GM15510 (cell line): ENCODE measurements around the gene FDCSP.

Source experiments
- POLR2A ChIP-seq: IDR thresholded peaks from 3 replicates; pipeline ENCODE4 v1.6.1; 2011; ENCODE audit warnings: borderline replicate concordance; ENCODE audit not compliant: insufficient read length; ENCODE audit errors: extremely low read depth

FDCSP gene

DNA sequence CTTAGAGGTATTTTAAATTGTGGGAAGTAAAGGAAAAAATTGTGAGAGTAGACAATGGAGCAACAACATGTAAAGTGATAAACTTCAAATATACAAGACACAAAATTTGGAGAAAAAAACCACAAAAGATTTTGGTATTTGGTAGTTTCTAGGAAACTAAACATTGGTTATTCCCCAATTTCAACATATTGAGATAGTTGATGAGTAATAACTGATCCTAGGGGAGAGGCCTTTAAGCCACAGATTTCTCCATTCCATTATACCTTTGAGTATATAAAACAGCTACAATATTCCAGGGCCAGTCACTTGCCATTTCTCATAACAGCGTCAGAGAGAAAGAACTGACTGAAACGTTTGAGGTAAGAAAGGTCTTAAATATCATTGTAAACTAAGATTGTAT is at the start of gene FDCSP:
Gene FDCSP (plus strand): TSS at position 301 of the 400 bp plus-strand sequence. CDS start 5,071 bp downstream, outside the sequence.
- no peak for TF ChIP-seq POLR2A

DNA sequence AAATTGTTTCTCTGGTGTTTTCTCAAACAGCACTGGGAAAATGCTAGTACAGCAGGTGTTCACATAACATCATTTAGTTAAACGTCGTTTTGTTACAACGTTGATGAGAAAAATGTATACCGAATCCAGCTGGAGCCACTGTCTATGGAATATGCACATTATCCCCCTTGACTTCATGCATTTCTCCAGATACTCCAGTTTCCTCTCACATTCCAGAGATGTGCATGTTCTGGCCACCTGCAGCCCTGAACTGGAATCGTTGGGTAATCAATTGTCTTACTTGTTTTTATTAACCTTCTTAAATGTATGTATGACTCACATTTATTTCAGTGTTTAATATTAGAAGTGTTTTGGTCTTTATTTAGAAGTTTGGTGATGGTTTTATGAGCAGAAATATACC is 48.8 kb upstream of the FDCSP start:
- TF ChIP-seq POLR2A: no peak

DNA sequence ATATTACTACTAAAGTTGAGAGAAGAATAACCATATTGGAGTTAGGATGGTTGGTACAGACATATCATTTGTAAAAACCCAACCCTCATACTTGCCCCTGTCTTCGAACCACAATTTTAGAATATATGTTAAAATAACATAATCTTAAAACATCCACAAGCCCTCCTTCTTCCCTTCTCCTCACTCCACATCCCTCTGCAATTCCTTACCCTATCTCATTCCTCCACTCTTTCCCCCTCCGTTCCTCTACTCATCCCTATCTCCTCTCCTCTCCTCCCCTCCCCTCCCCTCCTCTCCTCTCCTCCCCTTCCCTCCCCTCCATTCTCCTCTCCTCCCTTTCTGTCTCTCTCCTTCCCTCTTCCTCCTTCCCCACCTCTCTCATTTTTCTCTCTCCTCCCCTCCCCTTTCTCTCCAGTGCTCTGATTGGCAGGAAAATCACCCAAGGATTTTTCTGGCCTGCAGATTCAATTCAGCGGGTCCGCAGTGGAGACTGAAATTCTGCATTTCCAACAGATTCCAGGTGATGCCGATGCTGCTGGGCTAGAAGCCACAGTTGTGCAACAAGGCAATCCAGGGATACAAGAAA is 47.8 kb upstream of the FDCSP start:
- no peak for TF ChIP-seq POLR2A

DNA sequence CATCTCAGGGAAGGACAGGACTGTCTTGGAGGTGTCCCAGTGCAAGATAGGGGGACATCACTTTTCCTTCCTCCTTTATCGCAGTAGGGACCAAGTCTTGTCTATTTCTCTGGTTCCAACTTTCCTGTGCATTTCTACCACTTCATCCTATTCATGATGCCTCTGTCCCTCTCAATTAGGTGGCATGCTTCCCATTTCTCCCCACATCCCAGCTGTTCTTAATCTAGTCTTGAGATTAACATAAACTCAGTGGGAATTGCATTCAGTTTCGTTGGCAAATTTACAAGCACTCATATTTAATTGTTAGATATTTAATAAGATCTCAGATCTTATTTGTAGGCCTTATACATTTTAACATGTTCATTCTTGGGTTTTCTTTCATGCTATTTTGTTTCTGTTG is 46.1 kb upstream of the FDCSP start:
- no peak for TF ChIP-seq POLR2A

DNA sequence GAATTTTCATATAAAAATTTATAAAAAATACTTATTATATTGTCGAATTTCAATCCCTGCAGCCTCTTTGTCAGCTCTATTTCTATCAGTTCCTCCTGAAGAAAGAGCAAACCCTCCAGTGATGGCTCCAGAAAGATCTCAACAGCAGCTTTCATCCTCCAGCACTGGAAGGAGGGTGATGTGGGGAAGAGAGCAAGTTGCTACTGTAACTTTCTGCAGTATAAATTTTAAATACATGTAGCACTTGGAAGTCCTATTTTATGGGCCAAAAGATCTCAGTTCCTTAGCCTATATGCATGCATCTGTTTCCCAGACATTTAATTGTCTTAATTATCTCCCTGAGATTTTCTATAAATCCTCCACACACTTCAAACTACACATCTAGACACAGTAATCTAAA is 44.1 kb upstream of the FDCSP start:
- TF ChIP-seq POLR2A: no peak

DNA sequence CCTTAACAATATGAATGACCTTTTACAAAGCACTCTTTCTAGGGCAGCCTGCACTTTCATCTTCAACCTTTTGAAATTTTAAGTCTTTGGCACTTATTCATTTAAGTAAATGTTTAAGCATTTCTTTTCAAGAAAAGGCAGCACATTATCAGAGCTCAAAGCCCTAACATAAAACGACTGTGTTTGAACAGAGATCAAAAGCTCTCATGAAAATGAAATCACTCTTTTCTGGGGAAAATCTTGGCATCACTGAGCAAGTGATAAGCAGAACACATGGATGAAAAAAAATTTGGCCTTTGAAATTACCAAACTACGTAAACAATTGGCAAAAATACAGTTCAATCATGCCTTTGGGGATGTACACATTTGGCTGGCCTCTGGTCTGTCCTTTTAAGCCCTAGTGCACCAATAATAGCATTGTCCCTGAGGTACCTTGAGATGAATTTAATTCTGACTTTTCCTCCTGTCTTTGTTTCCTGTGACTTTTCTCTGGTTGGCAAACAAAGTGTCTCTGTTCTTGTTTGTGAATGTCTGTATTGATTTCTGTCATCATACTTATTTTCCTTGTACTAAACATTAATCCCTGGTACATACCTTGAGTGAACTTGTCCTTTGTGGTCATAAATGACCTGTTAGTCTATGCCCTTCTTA is 43.3 kb upstream of the FDCSP start:
- TF ChIP-seq POLR2A: no peak

DNA sequence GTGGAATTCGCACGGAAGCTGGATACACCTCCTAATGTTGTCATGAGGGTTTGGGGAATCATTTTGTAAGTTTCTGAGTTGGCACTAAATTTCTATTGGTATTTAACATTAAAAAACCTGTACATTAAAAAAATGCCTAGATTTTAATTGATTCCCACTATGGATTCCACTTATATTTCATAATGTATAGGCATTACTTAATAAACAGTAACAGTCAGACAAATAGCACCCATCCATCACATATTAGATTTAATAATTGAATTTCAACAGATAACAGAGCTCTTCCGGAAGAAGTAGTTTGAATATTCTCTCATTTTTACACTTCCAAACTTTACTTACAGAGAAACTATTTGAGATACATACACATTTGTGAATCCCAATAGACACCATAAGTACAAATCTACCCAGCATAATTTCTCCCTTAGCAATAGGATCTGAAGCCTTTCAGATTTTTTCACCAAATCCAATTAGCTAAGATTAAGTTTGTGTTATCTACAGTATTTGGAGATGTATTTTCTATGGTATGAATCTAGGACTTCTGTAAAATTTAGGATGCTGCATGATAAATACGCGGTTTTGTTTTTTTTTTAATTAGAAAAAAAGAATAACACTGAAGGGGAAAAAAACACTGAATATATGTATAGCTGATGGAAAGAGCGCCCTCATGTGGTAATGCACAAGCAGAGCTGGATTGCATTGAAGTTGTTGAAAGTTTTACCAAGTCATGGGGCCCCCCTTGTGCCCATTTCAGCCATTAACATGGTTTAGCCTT is 42.6 kb upstream of the FDCSP start:
- no peak for TF ChIP-seq POLR2A

DNA sequence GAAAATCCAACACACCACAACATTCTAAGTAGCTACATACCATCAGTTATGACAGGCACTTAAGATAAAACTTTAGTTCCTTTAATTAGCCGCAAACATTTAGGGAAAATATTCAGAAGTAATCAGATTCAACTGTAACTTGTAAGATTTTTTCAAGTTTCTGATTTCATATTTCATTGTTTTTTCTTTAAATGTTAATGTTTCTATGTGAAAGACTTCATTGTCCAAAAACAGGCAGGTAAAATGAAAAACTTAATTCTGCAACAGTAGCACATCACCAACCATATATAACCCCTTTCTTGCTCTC is 42.0 kb upstream of the FDCSP start:
- no peak for TF ChIP-seq POLR2A

DNA sequence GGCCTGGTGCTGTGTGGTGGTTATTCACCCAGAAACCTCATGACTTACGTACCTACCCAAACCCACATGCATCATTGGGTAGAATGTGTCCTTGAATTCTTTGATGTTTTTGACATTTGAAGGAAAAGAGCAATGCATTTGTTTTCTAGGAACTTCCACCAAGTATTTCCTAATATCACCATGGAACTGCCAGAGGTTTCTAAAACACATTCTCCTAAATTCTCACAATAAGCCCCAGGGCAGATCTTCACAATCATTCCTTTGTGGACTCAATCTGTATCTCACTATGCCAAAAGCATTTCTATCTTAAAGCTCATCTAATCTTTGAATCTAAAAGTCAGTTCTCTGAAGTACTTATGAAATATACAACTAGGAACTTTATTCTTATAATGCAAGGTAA is 38.7 kb upstream of the FDCSP start:
- TF ChIP-seq POLR2A: no peak

DNA sequence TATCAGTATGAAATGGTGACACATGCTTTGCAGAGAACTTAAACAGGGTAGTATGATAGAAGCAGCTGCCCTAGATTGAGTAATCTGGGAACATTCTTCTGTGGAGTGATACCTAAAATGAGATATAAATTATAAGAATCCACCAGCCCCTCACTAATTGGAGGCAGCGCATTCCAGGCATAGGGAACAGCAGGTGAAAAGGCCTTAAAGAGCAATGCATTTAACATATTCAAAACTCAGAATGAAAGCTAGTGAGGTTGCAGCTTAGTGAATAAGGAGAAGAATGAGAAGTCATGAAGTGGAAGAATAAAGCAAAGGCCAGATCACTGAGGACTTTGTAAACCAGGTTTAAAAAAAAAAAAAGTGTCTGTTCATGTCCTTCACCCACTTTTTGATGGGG is 35.3 kb upstream of the FDCSP start:
- no peak for TF ChIP-seq POLR2A

DNA sequence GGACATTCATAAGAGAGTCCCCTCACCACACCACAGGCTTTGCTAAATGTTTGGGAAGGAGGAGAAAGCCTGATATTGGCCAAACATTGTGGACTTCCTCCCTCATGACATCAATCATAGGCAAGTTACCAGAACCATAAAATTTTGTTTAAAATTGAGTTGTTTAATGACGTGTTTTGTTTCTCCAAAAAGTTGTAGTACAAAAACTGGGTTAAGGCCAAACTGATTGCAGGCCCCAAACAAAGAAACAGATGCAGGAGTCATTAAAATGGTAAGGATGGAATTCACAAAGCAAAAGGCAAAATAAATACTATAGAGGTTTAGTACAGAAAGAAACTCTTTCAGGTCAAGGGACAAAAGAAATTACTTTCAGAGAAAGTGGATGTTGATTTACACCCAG is 34.3 kb upstream of the FDCSP start:
- no peak for TF ChIP-seq POLR2A

DNA sequence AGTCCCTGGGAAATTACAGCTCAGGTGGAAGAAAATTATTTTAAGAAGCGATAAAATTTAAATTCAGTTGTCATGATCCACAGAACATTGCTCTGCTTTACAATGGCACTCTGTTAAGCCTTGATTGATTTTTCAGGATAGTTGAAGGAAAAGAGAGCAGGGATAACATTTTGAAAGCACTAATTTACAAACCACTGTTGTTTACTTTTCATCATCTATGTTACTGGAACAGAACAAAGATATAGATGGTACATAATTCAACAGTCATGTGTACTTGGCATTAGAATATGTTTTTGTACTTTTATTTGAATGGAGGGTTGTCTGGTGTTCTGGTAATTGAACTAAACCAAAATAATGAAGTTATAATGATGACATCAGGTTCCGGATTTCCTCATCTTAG is 33.0 kb upstream of the FDCSP start:
- TF ChIP-seq POLR2A: no peak

DNA sequence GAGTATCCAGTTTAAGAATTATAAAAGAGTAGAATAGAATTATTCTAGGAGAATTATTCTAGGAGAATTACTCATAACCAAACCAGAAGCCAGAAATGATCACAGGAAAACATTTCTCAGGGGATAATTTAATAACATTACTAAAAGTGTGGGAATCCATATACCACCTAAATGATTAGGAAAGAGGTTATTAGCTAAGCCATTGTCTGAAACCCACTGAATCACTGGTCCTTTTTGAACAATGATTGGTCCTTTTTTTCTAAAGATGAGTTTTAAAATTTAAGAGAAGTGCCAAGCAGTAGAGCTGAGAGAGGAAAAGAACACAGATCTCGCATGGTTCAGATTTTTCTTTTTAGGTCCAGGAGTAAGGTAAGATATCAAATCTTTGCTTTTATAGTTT is 30.5 kb upstream of the FDCSP start, which contains the start of gene ODAM:
Gene ODAM (plus strand): TSS at position 301 of the 400 bp plus-strand sequence. CDS start 819 bp downstream, outside the sequence.
- no peak for TF ChIP-seq POLR2A

DNA sequence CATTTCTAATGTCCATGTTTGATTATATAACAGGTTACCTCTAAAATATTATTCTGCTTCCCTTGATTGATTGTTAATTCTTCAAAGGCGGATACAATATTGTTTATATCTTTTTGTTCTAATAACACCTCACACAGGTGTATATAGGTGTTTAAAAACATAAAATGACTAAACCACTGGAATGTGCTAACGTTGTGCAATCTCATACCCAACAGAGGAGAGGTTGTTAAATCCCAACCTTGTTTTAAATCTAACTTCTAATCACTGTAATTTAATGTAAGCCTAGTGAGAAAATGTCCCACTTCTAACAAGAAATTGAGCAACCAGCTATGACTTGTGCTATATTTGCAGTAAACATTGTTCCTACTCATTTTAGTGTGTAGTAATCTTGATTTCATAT is 29.1 kb upstream of the FDCSP start:
- TF ChIP-seq POLR2A: no peak

DNA sequence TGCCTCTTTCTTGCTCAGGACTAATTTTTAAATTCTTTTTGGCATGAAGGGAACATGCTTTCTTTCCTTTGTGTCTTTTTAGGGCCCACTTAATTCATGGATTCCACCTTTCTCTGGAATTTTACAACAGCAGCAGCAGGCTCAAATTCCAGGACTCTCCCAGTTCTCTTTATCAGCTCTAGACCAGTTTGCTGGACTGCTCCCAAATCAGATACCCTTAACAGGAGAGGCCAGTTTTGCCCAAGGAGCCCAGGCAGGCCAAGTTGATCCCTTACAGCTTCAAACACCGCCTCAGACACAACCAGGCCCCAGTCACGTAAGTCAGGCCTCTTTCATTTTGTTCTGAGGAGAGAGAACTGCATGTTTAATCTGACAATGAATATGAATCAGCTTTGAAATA is 28.1 kb upstream of the FDCSP start:
- TF ChIP-seq POLR2A: no peak

DNA sequence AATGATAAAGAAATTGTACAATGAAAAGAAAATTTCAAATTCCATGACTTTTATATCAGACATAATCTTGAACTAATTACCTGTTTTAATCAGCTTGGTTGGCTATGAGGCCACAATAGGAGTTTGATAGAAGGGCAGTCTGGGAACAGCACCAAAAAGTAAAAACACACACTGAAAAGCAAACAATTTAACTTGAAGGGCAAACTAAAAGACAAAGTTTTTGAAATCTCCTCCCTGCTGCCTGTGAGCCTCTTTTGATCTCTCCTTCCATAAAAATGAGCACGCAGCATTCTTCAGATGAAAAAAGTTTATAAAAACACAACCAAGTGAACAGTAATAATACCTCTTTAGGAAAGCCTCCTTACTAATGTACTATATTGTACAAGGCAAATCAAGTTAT is 22.3 kb upstream of the FDCSP start:
- no peak for TF ChIP-seq POLR2A
